ENCODE measurements around the gene TBKBP1. TPM values are rescaled to one million over a fixed set of nuclear protein-coding genes. Genes with fewer than 3 reads are reported as not detected.

The TBKBP1 gene
- polyA plus RNA-seq, 3 donors = 0.22 to 7.7 (median 0.45) TPM

GRCh38 chr17:47719411-47720152, 25.6 kb downstream of the TBKBP1 start:
- intact Hi-C loops (cut with micrococcal nuclease) = no loop called here
- peaks cover 62 to 70% (median 65%) of the 10 kb centered on the region in 3 donors for H3K27me3 Mint-ChIP-seq (ENCODE audit: low read depth in 3 of 3)
- peak in 2 of 3 donors; percentile 9 to 54 for DNase-seq
- peaks cover 23 to 56% of the 10 kb centered on the region in 2 donors for H3K27me3 ChIP-seq (ENCODE audit: control insufficient read depth in 2 of 2, insufficient read depth in 2 of 2, low read length in 2 of 2)
- no peak overlapping the region for H3K4me2 ChIP-seq (replicated peaks; ENCODE audit: extremely low read depth, low read length, poor library complexity, severe bottlenecking)
- no peaks in the 10 kb centered on the region for H3K79me2 ChIP-seq (ENCODE audit: insufficient read depth, low read length)
- peaks cover 22% of the 10 kb centered on the region for H3K4me1 Mint-ChIP-seq
- no peaks in the 10 kb centered on the region for H3K36me3 ChIP-seq (replicated peaks in 1 of 2; ENCODE audit: control insufficient read depth in 1 of 2, insufficient read depth in 2 of 2, low read length in 2 of 2)
- H4K20me1 ChIP-seq (ENCODE audit: insufficient read depth, low read length) = no peaks in the 10 kb centered on the region
- H2AFZ ChIP-seq (ENCODE audit: insufficient read depth, low read depth, low read length, poor library complexity, severe bottlenecking) = no peak overlapping the region
- peaks cover 5 to 8% of the 10 kb centered on the region in 2 donors for H3K4me1 ChIP-seq (ENCODE audit: control insufficient read depth in 1 of 2, insufficient read depth in 2 of 2, low read length in 2 of 2)
- no peaks in the 10 kb centered on the region for H3K9me3 ChIP-seq (replicated peaks in 1 of 2; ENCODE audit: control insufficient read depth in 1 of 2, insufficient read depth in 1 of 2, low read length in 2 of 2)
- no peak overlapping the region for H3K27ac ChIP-seq (ENCODE audit: low read depth in 1 of 2, low read length in 2 of 2)
- peaks cover 0 to 5% (median 0%) of the 10 kb centered on the region in 7 donors for H3K9me3 Mint-ChIP-seq
- no peak overlapping the region for H3K27ac Mint-ChIP-seq
- no peak overlapping the region for H3K9ac ChIP-seq (ENCODE audit: insufficient read depth, low read length, poor library complexity, severe bottlenecking)
- 9% methylated on average over 8 of the region's 9 CpGs for WGBS (ENCODE audit: insufficient coverage)
- H3K4me3 Mint-ChIP-seq = peak overlapping the region in 1 of 2 donors; percentile 79
- no peak for TF ChIP-seq CTCF (IDR thresholded peaks at IDR 0.05)
- H3K36me3 Mint-ChIP-seq = no peaks in the 10 kb centered on the region
- no peak overlapping the region for H3K4me3 ChIP-seq (replicated peaks in 1 of 3; ENCODE audit: low read depth in 2 of 3, low read length in 3 of 3)

GRCh38 chr17:47720196-47720595, 26.2 kb downstream of the TBKBP1 start:
- Histone ChIP-seq H3K36me3 (replicated peaks in 1 of 2; ENCODE audit: control insufficient read depth in 1 of 2, insufficient read depth in 2 of 2, low read length in 2 of 2) (no peaks in the 10 kb centered on the region), H3K27me3 (ENCODE audit: control insufficient read depth in 2 of 2, insufficient read depth in 2 of 2, low read length in 2 of 2) (peaks cover 23 to 56% of the 10 kb centered on the region in 2 donors), H3K9ac (ENCODE audit: insufficient read depth, low read length, poor library complexity, severe bottlenecking) (no peak overlapping the region), H2AFZ (ENCODE audit: insufficient read depth, low read depth, low read length, poor library complexity, severe bottlenecking) (no peak overlapping the region), H3K27ac (ENCODE audit: low read depth in 1 of 2, low read length in 2 of 2) (no peak overlapping the region), H3K79me2 (ENCODE audit: insufficient read depth, low read length) (no peaks in the 10 kb centered on the region), H3K9me3 (replicated peaks in 1 of 2; ENCODE audit: control insufficient read depth in 1 of 2, insufficient read depth in 1 of 2, low read length in 2 of 2) (no peaks in the 10 kb centered on the region), H3K4me1 (ENCODE audit: control insufficient read depth in 1 of 2, insufficient read depth in 2 of 2, low read length in 2 of 2) (peaks cover 5 to 8% of the 10 kb centered on the region in 2 donors), H3K4me3 (replicated peaks in 1 of 3; ENCODE audit: low read depth in 2 of 3, low read length in 3 of 3) (no peak overlapping the region), H3K4me2 (replicated peaks; ENCODE audit: extremely low read depth, low read length, poor library complexity, severe bottlenecking) (no peak overlapping the region), H4K20me1 (ENCODE audit: insufficient read depth, low read length) (no peaks in the 10 kb centered on the region)
- Mint-ChIP-seq H3K4me1 (peaks cover 22% of the 10 kb centered on the region), H3K9me3 (peaks cover 0 to 5% (median 0%) of the 10 kb centered on the region in 7 donors), H3K27ac (no peak overlapping the region), H3K36me3 (no peaks in the 10 kb centered on the region), H3K4me3 (peak overlapping the region in 1 of 2 donors; percentile 51), H3K27me3 (ENCODE audit: low read depth in 3 of 3) (peaks cover 61 to 70% (median 62%) of the 10 kb centered on the region in 3 donors)
- 87% methylated on average over 6 of the region's 11 CpGs for WGBS (ENCODE audit: insufficient coverage)
- no peak for TF ChIP-seq CTCF (IDR thresholded peaks at IDR 0.05)
- intact Hi-C loops (cut with micrococcal nuclease) = no loop called here
- no peak for DNase-seq
